GM12878 (cell line): ENCODE results near the gene PPIF.

Experiments used
- NFYB ChIP-seq: IDR thresholded peaks from 2 replicates; pipeline ENCODE4 v1.6.1; 2011; ENCODE audit warnings: low read depth, mild to moderate bottlenecking, low read length, improper control_type of control experiment, moderate library complexity; ENCODE audit not compliant: insufficient read depth
- SIN3A ChIP-seq: IDR thresholded peaks from 2 replicates; pipeline ENCODE4 v1.6.1; 2012; ENCODE audit warnings: low read depth, low read length, improper control_type of control experiment
- SPI1 ChIP-seq: IDR thresholded peaks from 2 replicates; pipeline ENCODE4 v1.6.1; 2011; ENCODE audit warnings: low read depth, mild to moderate bottlenecking, low read length, moderate library complexity, borderline replicate concordance; ENCODE audit not compliant: insufficient read depth

DNA sequence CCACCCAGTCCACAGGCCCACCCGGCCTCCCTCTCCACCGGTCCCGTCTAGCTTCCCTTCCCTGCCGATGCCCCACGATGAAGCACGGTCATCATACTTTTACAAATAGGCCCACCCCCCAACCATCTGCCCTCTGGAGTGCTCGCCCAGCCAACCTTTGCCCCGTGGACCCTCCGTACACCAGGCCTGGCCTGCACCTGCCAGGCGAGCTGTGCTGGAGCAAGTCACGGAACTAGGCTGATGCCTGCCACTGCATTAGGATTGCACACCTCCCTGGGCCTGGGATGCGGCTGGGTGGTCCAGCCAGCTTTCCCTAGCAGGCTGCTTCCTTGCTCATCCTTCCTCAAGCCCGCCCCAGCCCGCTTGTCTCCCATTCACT lies 44.7 kb downstream of the PPIF start:
- TF ChIP-seq SPI1, result no peak
- TF ChIP-seq NFYB, result no peak
- TF ChIP-seq SIN3A, result no peak
